ENCODE data around the gene AKAP14.
A peak's percentile ranks its signal among the peaks of the same experiment; 100 is the strongest.
"Not testable (repeated sequence)": the region's sequence is repeated elsewhere in the genome, so short reads cannot be mapped to it uniquely, and the experiment has no call there.

Gene AKAP14

DNA sequence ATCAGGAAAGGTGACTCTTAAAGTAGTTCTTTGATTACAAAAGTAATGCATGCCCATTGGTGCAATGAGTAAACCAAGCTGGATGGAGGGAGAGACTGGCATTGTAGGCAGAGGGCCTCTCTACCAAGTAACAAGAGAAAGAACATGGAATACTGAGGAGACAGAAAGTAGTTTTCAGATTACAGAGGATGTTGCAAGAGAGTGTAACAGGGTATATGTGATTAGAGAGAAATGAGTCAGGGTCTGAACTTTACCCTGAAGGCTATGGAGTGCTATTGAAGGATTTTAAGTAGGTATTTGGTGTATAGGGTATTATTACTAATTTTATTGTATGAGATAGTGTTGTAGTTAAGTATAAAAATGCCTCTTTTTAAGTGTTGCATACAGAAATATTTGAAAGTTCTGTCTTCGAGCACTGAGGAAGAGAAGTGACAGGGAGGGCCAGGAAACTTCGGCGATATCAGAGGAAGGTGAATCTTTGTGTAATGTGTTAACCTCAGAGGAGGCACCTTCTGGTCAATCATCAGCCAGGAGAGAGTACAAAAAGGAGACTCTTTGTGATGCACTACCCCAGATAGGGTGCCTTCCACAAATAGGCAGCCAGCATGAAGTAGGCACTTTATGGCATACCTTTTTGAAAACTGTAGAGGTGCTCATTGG lies 39.7 kb downstream of the AKAP14 start:
- DNase-seq, result no peak

DNA sequence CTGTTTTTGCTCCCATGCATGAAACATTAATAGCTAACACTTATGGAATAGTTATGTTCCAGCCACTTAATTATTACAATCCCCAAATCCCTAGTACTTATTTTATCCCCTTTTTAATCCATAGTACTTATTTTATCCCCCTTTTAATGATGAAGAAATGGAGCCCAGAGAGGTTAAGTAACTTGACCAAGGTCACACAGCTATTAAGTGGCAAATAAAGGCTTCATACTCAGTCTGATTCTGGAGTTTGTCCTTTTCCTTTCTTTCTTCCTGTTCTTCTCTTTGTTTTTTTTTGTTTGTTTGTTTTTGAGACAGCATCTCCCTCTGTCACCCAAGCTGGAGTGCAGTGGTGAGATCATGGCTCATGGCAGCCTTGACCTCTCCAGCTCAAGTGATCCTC lies 45.6 kb downstream of the AKAP14 start:
- no peak for DNase-seq

DNA sequence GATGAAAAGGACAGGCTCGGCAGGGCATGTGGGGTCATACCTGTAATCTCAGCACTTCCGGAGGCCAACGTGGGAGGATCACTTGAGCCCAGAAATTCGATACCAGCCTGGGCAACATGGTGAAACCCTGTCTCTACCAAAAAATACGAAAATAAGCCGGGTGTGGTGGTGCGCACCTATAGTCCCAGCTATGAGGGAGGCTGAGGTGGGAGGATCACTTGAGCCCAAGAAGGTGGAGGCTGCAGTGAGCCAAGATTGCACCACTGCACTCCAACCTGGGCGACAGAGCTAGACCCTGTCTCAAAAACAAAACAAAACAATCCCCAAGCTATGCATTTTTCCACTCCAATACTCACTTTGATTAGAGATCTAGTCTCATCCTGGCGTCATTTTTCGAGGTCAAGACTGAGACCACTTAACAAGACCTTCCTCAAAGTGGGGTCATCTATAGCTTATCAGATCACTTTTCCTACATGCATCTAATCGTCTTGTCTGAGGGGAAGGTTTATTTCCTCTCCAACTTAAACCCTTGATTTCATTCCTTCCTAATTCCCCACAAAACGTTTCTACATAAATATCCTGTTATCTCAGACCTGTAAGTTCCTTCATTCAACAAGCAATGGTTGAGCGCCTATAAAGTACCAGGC lies 46.6 kb downstream of the AKAP14 start:
- no peak for DNase-seq

DNA sequence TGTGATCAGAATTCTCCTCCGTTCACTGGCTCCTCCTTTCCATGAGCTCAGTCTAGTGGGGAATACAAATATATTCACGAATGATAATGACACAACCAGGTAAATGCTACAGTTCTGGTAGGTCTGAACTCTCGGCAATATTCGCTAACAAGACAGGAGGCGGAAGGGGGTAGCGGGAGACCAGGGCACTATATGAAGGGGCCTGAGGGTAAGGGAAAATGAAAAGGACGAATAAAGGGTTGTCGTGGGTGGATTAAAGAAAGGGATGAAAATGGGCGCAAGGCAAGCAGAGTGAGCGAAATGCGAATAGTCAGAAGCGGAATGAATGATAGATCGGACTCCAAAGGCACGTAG lies 47.1 kb downstream of the AKAP14 start:
- no peak for DNase-seq

DNA sequence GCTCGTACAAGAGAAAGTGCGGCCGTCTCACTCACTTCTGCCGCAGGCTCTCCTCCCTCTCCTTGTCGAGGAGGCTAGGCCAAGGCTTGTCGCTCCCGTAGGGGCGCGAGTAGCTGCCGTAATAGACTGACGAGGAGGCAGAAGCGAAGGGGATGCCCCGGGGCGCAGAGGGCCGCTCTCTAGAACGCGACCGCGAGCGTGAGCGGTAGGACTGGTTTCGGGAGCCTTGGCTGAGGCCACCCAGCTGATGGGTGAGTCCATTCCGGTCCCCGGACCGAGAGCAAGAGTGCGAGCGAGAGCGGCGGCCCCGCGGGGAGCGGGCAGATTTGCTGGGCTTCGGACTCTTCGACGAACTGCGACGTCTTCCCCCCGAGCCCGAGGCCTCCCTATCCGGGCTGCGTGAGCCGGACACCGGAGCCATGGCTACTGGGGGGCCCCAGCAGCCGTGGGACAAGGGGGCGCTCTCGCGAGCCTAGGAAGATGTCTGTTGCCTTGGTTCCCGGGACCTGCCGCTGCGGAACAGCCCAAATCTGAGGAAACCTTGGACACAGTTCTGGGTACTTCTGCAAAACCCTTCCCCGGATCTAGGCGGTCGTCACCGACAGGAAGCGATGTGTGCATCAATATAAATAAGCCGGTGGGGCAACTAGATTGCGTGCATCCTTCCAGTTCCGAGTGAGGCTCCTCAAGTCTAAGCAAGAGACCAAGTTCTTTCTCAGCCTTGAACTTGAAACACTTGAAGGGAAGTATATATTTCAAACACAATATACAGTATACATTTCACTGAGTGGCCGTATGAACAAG lies 47.7 kb downstream of the AKAP14 start, which contains the start of gene NKAP:
Gene NKAP (minus strand): TSS at position 567 of the 804 bp plus-strand sequence. CDS start 146 bp downstream, at position 421.
- DNase-seq, result peak; percentile 5 to 40

DNA sequence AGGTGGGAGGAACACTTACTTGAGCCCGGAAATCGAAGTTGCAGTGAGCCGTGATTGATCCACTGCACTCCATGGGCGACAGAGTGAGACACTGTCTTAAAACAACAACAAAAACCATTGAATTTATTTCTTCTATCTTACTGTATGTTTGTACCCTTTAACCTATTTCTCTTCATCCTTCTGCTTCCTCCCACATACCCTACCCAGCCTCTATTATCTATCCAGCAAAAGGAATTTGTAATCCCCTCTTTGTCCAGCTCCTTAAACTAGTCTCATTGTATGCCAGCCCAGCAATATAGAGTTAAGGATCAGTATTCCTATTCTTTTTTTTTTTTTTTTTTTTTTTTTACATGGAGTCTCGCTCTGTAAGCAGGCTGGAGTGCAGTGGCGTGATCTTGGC lies 49.8 kb downstream of the AKAP14 start:
- no peak for DNase-seq

DNA sequence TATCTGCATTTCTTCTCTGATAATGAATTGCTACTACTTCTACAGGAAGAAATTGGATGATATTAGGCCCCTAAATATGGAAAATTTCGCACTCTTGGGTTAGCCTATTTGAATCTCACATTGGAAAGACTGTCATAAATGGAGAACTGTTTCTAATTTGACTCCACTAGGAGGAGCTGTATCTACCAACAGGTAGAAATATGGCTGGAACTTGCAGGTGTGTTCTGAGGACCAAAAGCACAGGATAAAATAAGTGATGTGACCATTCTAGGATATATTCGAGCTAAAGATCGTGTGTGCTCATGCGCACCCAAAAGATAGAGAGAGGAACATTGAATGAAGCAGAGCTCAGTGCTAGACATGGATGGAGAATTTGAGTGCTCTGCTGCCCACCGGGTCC lies 52.7 kb downstream of the AKAP14 start:
- no peak for DNase-seq

DNA sequence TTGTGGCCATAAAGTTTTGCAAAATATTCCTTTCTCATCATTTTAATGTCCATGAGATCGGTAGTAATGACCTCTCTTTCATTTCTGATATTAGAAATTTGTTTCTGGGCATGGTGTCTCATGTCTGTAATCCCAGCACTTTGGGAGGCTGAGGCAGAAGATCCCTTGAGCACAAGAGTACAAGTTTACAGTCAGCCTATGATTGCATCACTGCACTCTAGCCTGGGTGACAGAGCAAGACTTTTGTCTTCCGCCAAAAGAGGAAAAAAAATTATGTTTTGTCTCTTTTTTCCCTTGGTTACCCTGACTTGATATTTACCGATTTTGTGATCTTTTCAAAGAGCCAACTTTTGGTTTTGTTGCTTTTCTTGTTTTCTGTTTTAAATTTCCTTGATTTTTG lies 58.7 kb downstream of the AKAP14 start:
- DNase-seq, result no peak

DNA sequence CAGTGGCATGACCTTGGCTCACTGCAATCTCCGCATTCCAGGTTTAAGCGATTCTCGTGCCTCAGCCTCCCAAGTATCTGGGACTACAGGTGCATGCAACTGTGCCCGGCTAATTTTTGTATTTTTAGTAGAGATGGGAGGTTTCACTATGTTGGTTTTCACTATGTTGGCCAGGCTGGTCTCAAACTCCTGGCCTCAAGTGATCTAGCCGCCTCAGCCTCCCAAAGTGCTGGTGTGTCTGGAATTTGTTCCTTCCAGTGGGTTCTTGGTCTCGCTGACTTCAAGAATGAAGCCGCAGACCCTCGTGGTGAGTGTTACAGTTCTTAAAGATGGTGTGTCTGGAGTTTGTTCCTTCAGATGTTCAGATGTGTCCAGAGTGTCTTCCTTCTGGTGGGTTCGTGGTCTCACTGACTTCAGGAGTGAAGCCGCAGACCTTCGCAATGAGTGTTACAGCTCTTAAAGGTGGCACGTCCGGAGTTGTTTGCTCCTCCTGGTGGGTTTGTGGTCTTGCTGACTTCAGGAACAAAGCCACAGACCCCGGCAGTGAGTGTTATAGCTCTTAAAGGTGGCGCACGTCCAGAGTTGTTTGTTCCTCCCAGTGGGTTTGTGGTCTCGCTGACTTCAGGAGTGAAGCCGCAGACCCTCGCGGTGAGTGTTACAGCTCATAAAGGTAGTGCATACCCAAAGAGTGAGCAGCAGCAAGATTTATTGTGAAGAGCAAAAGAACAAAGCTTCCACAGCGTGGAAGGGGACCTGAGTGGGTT lies 60.3 kb downstream of the AKAP14 start:
- DNase-seq, result not testable (repeated sequence)

DNA sequence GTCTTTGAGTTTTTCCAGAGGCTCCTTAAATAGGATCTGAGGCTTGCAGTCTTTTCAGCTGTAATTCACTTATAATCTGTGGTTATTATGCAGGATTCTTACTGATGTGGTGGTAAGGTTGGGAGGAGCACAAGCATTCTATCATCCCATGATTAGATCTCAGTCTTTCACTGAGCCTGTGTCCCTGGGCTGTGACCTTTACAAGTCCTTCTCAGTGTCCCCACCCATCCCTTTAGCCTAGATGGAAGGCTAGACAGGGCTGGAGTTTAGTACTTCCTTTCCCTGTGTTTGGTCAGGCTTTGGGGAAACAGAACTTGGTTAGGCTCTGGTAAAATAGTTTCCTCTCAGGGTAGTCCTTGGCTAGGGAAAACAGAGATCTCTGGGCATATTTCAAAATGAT lies 64.9 kb downstream of the AKAP14 start:
- DNase-seq, result no peak

DNA sequence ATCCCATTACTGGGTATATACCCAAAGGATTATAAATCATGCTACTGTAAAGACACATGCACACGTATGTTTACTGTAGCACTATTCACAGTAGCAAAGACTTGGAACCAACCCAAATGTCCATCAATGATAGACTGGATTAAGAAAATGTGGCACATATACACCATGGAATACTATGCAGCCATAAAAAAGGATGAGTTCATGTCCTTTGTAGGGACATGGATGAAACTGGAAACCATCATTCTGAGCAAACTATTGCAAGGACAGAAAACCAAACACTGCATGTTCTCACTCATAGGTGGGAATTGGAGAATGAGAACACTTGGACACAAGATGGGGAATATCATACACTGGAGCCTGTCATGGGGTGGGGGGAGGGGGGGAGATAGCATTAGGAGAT lies 71.1 kb downstream of the AKAP14 start:
- not testable (repeated sequence) for DNase-seq
